K562 (cell line): ENCODE data around the gene C2orf76. TPM values are rescaled to one million over a fixed set of nuclear protein-coding genes. Genes with fewer than 3 reads are reported as not detected.

Experiments
- CREB5 ChIP-seq: fragments of 250-450 bp; sonication (Bioruptor Pico); IDR thresholded peaks from 2 replicates; pipeline ENCODE4 v1.5.0; 2020; ENCODE audit warnings: mild to moderate bottlenecking
- E2F5 ChIP-seq: sonication (generic); formaldehyde crosslinking; IDR thresholded peaks from 2 replicates; pipeline ENCODE4 v1.8.0; 2022; ENCODE audit warnings: mild to moderate bottlenecking, missing genetic modification reagents
- MCM5 ChIP-seq: fragments of 450-650 bp; IDR thresholded peaks from 2 replicates; pipeline ENCODE4 v1.6.1; 2016; ENCODE audit warnings: low read depth
- MNT ChIP-seq, 2 experiments: fragments of 450-650 bp; conservative IDR thresholded peaks; 2 replicates each; pipeline ENCODE4 v1.6.1; 2017; ENCODE audit warnings: mild to moderate bottlenecking in 2 of 2, moderate library complexity in 2 of 2
- MTA1 ChIP-seq: fragments of 450-650 bp; IDR thresholded peaks from 2 replicates; pipeline ENCODE4 v1.6.1; 2017; ENCODE audit warnings: borderline replicate concordance
- MXD1 ChIP-seq: fragments of 250-450 bp; sonication (Bioruptor Pico); IDR thresholded peaks from 2 replicates; pipeline ENCODE4 v1.8.0; 2021; ENCODE audit warnings: borderline replicate concordance, mild to moderate bottlenecking, moderate library complexity; ENCODE audit not compliant: poor library complexity, severe bottlenecking
- MXI1 ChIP-seq: IDR thresholded peaks from 2 replicates; pipeline ENCODE4 v1.6.1; 2011; ENCODE audit warnings: low read depth, mild to moderate bottlenecking, improper control_type of control experiment, low read length
- PRDM10 ChIP-seq: fragments of 450-650 bp; IDR thresholded peaks from 2 replicates; pipeline ENCODE4 v1.6.1; 2018; ENCODE audit not compliant: partially characterized antibody
- RCOR1 ChIP-seq, 2 experiments: IDR thresholded peaks; 2 replicates each; pipeline ENCODE4 v1.6.1; 2012; ENCODE audit warnings: low read depth in 2 of 2, low read length in 2 of 2, borderline replicate concordance in 1 of 2, improper control_type of control experiment in 1 of 2
- SIN3B ChIP-seq: fragments of 450-650 bp; IDR thresholded peaks from 2 replicates; pipeline ENCODE4 v1.6.1; 2017; ENCODE audit warnings: low read depth, mild to moderate bottlenecking, moderate library complexity
- TFAM ChIP-seq: fragments of 250-450 bp; sonication (Bioruptor Pico); conservative IDR thresholded peaks from 2 replicates; pipeline ENCODE4 v1.5.0; 2021; ENCODE audit warnings: mild to moderate bottlenecking, moderate library complexity
- TRIM28 ChIP-seq: fragments of 450-650 bp; IDR thresholded peaks from 2 replicates; pipeline ENCODE4 v1.6.1; 2017
- ZBTB26 ChIP-seq: fragments of 450-650 bp; formaldehyde crosslinking; IDR thresholded peaks from 2 replicates; pipeline ENCODE4 v1.4.0; 2022; ENCODE audit warnings: missing genetic modification characterization
- ZC3H8 ChIP-seq: fragments of 450-650 bp; IDR thresholded peaks from 2 replicates; pipeline ENCODE4 v1.6.1; 2017
- ZNF239 ChIP-seq: fragments of 250-450 bp; sonication (Bioruptor Pico); IDR thresholded peaks from 2 replicates; pipeline ENCODE4 v1.4.0; 2020; ENCODE audit warnings: mild to moderate bottlenecking
- ZNF253 ChIP-seq: fragments of 250-450 bp; sonication (Bioruptor Pico); conservative IDR thresholded peaks from 2 replicates; pipeline ENCODE4 v1.6.1; 2021; ENCODE audit warnings: mild to moderate bottlenecking
- ZNF551 ChIP-seq: fragments of 250-450 bp; sonication (Bioruptor Pico); IDR thresholded peaks from 2 replicates; pipeline ENCODE4 v1.5.0; 2021; ENCODE audit warnings: mild to moderate bottlenecking, moderate library complexity
- ZNF584 ChIP-seq: fragments of 200-800 bp; sonication (Bioruptor generic); IDR thresholded peaks from 2 replicates; pipeline ENCODE4 v1.6.1; 2016; ENCODE audit warnings: low read depth, mild to moderate bottlenecking, missing genetic modification characterization, missing compliant biosample characterization
- ZNF764 ChIP-seq: fragments of 250-450 bp; sonication (Bioruptor Pico); IDR thresholded peaks from 2 replicates; pipeline ENCODE4 v1.4.0; 2020; ENCODE audit warnings: low read depth, mild to moderate bottlenecking, moderate library complexity
- polyA plus RNA-seq, 8 experiments: library from polyadenylated mRNA; depleted of rRNA in 4 of 8; stranded (reverse) in 5 of 8; unstranded in 3 of 8; fragments of >200 nt; fragmentation: Nextera tagmentation in 2 of 8; fragmentation: Illumina TruSeq in 1 of 8; extraction: Ambion mirVana in 2 of 8; extraction: Trizol in 1 of 8; gene quantifications; 2 replicates each; pipeline versions ENCODE4 v1.2.1 to v1.2.3, GENCODE V29; 2011 to 2014; ENCODE audit warnings: inconsistent platforms in 1 of 8, missing spikeins in 1 of 8
- total RNA-seq, 7 experiments: library from RNA; depleted of rRNA in 6 of 7; stranded (reverse); fragments of >200 nt in 6 of 7; fragmentation: Illumina TruSeq in 2 of 7; extraction: Trizol in 2 of 7; gene quantifications; 2 replicates each; pipeline versions ENCODE4 v1.2.1 to v1.2.3, GENCODE V29; 2011 to 2021; ENCODE audit warnings: low replicate concordance in 1 of 7

C2orf76 gene
- total and polyA plus RNA-seq, 9 of the 15 experiments (the other 6 are each of a cell fraction or from before 2014, with no cell fraction given) = 4.8 to 26.2 (median 14.5) TPM

- TF ChIP-seq RCOR1 (IDR thresholded peaks at IDR 0.05; ENCODE audit: borderline replicate concordance in 1 of 2, low read depth in 2 of 2, low read length in 2 of 2) = peak in 1 of 2 experiments; percentile 65; a peak in 2 of 4 replicates
- TF ChIP-seq MCM5 = no peak
- TF ChIP-seq SIN3B = no peak
- TF ChIP-seq ZNF584 (CRISPR knock-in tag) = peak; percentile 95
- no peak for TF ChIP-seq ZNF764 (CRISPR knock-in tag)
- TF ChIP-seq PRDM10 = no peak
- TF ChIP-seq MXD1 (CRISPR knock-in tag) = no peak
- peak in 1 of 2 experiments; percentile 30; a peak in 2 of 4 replicates for TF ChIP-seq MNT (conservative IDR thresholded peaks at IDR 0.05)
- TF ChIP-seq MXI1 = no peak
- TF ChIP-seq E2F5 (CRISPR knock-in tag) = no peak
- TF ChIP-seq ZNF551 (CRISPR knock-in tag) = peak; percentile 16; the same call in 1 of the 2 replicates
- TF ChIP-seq TFAM (CRISPR knock-in tag) = no peak
- no peak for TF ChIP-seq ZC3H8
- TF ChIP-seq ZNF239 (CRISPR knock-in tag) = peak; percentile 89
- TF ChIP-seq CREB5 (CRISPR knock-in tag) = peak; percentile 85
- no peak for TF ChIP-seq ZBTB26 (CRISPR knock-in tag)
- TF ChIP-seq TRIM28 = no peak; the same call in 1 of the 2 replicates
- no peak for TF ChIP-seq ZNF253 (CRISPR knock-in tag)
- TF ChIP-seq MTA1 = no peak
These were observed 27.6 kb downstream of the C2orf76 start (continued) for GRCh38 chr2:119338826-119339561.
